Ishikawa (cell line): ENCODE data around the gene SDHAF2.

ENCODE experiments used
- CEBPB ChIP-seq: IDR thresholded peaks from 2 replicates; pipeline ENCODE4 v1.6.1; 2012
- CREB1 ChIP-seq: IDR thresholded peaks from 2 replicates; pipeline ENCODE4 v1.6.1; 2012; ENCODE audit warnings: low read depth
- EGR1 ChIP-seq: IDR thresholded peaks from 2 replicates; pipeline ENCODE4 v1.6.1; 2012
- EP300 ChIP-seq: IDR thresholded peaks from 2 replicates; pipeline ENCODE4 v1.6.1; 2012; ENCODE audit warnings: borderline replicate concordance
- FOXM1 ChIP-seq: IDR thresholded peaks from 2 replicates; pipeline ENCODE4 v1.6.1; 2012; ENCODE audit warnings: low read depth, borderline replicate concordance
- MAX ChIP-seq: IDR thresholded peaks from 2 replicates; pipeline ENCODE4 v1.6.1; 2012
- NFIC ChIP-seq: IDR thresholded peaks from 2 replicates; pipeline ENCODE4 v1.6.1; 2012
- RAD21 ChIP-seq: IDR thresholded peaks from 2 replicates; pipeline ENCODE4 v1.6.1; 2012; ENCODE audit warnings: low read depth
- REST ChIP-seq: IDR thresholded peaks from 2 replicates; pipeline ENCODE4 v1.6.1; 2012; ENCODE audit warnings: low read depth, mild to moderate bottlenecking
- TAF1 ChIP-seq: IDR thresholded peaks from 2 replicates; pipeline ENCODE4 v1.6.1; 2012; ENCODE audit warnings: low read depth, mild to moderate bottlenecking
- TCF12 ChIP-seq: IDR thresholded peaks from 2 replicates; pipeline ENCODE4 v1.6.1; 2012; ENCODE audit warnings: low read depth
- TEAD4 ChIP-seq: IDR thresholded peaks from 2 replicates; pipeline ENCODE4 v1.6.1; 2012
- USF1 ChIP-seq: IDR thresholded peaks from 2 replicates; pipeline ENCODE4 v1.6.1; 2012
- YY1 ChIP-seq: IDR thresholded peaks from 2 replicates; pipeline ENCODE4 v1.6.1; 2012; ENCODE audit warnings: low read depth
- ZBTB7A ChIP-seq: IDR thresholded peaks from 2 replicates; pipeline ENCODE4 v1.6.1; 2012; ENCODE audit warnings: low read depth

The SDHAF2 gene

GRCh38 chr11:61416941-61417340, 13.0 kb upstream of the SDHAF2 start:
- TF ChIP-seq USF1: no peak
- TF ChIP-seq TAF1: no peak
- no peak for TF ChIP-seq CREB1
- no peak for TF ChIP-seq YY1
- TF ChIP-seq TCF12: no peak
- TF ChIP-seq REST: no peak
- no peak for TF ChIP-seq ZBTB7A
- no peak for TF ChIP-seq EGR1
- no peak for TF ChIP-seq EP300
- TF ChIP-seq FOXM1: no peak

- TF ChIP-seq EGR1 (no peak), CEBPB (no peak), CREB1 (no peak), FOXM1 (no peak), RAD21 (no peak), USF1 (no peak), TEAD4 (no peak), REST (no peak), TCF12 (no peak), ZBTB7A (no peak), TAF1 (no peak), YY1 (no peak)
Measured at GRCh38 chr11:61417670-61418069, 12.3 kb upstream of the SDHAF2 start.

GRCh38 chr11:61418136-61418535, 11.8 kb upstream of the SDHAF2 start:
- TF ChIP-seq CEBPB: no peak
- no peak for TF ChIP-seq CREB1
- TF ChIP-seq TEAD4: no peak
- no peak for TF ChIP-seq MAX

GRCh38 chr11:61422226-61422625, 7.7 kb upstream of the SDHAF2 start:
- TF ChIP-seq EP300: no peak
- no peak for TF ChIP-seq YY1
- no peak for TF ChIP-seq NFIC
- TF ChIP-seq MAX: no peak
- no peak for TF ChIP-seq FOXM1

GRCh38 chr11:61425367-61426131, 4.4 kb upstream of the SDHAF2 start:
- TF ChIP-seq USF1: no peak

- TF ChIP-seq CEBPB: no peak
- no peak for TF ChIP-seq ZBTB7A
- TF ChIP-seq TEAD4: no peak
- TF ChIP-seq CREB1: no peak
Measured at GRCh38 chr11:61429346-61429690, 606 bp upstream of the SDHAF2 start.

- TF ChIP-seq REST (no peak), EGR1 (no peak), TEAD4 (no peak), CEBPB (no peak), YY1 (no peak), ZBTB7A (no peak), EP300 (no peak), NFIC (no peak), TAF1 (no peak), CREB1 (no peak), RAD21 (no peak), TCF12 (no peak), FOXM1 (no peak), MAX (no peak), USF1 (no peak)
Measured at GRCh38 chr11:61437496-61437895, 7.6 kb downstream of the SDHAF2 start.
